ENCODE results near the gene PLIN5.

PLIN5 gene, protein sequence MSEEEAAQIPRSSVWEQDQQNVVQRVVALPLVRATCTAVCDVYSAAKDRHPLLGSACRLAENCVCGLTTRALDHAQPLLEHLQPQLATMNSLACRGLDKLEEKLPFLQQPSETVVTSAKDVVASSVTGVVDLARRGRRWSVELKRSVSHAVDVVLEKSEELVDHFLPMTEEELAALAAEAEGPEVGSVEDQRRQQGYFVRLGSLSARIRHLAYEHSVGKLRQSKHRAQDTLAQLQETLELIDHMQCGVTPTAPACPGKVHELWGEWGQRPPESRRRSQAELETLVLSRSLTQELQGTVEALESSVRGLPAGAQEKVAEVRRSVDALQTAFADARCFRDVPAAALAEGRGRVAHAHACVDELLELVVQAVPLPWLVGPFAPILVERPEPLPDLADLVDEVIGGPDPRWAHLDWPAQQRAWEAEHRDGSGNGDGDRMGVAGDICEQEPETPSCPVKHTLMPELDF

DNA sequence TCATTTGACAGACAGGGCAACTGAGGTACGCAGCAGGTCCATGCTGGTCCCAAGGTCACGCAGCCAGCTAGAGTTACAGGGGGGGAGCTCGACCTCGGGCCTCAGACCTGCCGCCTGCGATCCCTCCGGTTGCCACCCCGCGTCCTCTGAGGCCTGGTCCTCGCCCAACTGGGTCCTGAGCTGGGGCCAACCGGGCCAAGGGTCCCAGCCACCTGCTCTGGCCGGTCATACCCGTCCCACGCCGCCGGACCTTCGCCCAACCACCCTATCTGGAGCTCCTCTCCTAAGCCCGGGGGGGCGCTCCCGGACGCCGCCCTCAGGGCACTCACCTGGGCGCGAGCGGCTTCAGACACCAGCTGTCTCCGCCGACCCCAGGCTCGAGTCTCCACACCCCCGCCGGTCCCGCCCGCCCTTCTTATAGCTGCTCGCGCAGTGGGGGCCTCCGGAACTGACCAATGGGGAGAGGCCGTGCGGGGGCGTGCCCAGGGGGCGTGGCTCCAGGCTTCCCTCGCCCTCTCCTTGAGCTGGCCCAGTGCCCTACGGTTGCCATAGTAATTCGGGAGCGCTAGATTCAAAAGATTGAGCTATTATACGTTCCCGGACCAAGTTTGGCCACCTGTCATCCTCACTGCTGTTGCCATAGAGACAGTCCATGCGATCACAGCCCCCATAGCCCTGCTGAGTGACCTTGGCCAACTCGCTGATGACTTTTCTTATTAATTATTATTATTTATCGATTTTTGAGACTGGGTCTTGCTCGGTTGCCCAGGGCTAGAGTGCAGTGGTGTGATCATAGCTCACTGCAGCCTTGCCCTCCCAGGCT, at the start of gene PLIN5:
TSS of gene PLIN5 (minus strand) at position 389 of the 823 bp plus-strand sequence. CDS start 1,150 bp downstream, outside the sequence.
- DNase-seq, result no peak

DNA sequence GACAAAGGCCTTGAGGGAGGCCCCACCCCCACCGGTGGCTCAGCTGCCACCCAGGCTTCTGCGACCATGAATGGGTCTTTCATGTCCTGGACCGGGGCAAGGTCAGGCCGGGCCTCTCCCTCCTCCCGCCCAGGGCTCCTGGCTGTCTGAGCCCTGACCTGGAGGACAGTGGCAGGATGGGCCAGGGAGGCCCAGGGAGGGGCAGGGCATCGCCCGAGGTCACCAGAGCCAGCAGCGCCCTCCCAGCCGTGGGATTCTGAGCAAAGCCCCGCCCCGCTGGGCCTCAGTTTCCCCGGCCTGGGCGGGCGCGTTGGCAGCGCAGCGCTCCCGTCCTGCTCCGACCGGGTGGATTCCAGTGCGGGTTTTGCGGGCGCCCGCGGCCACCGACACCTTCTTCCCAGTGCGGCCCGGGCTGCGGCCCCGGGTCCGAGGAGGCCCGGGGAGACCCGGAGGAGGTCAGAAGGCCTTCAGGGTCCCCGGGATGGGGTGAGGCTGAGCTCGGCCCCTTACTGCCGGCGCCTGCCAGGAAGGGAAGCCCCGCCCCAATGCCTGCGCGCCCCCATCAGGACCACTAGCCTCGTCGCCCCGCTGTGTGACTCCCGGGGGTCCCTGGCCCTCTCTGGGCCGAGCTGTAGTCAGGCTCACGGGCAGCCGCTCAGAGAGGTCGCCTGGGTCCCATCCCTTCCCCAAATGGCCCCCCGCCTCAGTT, 49.1 kb upstream of the PLIN5 start:
- DNase-seq, result no peak

DNA sequence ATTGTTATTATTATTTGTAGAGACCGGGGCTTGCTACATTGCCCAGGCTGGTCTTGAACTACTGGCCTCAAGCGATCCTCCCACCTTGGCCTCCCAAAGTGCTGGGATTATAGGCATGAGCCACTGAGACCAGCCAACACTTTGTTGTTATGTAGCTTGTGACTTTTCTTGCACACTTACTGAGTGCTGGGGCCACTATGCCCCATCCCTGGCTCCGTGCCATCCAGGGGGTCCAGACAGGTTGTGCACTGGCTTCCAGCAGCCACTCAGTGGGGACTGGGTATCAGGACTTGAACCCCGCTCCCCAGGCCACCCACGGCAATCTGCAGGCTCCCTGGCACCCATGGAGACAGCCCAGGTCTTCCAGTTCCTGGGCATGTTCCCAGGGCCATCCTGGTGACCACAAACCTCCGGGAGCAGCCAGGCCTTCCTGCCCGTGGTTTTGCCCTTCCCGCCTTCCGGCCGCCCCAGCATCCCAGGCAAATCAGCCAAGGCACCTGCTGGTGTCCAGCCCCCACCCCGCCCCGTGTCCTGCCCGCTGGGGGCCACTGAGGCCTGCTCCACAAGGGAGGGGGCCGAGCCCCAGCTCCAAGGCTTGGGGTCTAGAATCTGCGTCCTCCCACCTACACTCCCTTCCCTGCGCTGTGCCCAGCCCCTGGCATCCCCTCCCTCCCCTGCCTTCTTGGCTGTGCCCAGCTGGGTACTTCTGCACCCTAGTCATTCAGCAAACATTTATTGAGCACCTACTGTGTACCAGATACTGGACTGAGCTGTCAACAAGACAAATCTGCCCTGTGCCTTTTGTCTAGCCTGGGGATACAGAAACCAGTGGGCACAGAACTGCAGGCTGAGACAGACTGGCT, 48.2 kb upstream of the PLIN5 start:
- no peak for DNase-seq

DNA sequence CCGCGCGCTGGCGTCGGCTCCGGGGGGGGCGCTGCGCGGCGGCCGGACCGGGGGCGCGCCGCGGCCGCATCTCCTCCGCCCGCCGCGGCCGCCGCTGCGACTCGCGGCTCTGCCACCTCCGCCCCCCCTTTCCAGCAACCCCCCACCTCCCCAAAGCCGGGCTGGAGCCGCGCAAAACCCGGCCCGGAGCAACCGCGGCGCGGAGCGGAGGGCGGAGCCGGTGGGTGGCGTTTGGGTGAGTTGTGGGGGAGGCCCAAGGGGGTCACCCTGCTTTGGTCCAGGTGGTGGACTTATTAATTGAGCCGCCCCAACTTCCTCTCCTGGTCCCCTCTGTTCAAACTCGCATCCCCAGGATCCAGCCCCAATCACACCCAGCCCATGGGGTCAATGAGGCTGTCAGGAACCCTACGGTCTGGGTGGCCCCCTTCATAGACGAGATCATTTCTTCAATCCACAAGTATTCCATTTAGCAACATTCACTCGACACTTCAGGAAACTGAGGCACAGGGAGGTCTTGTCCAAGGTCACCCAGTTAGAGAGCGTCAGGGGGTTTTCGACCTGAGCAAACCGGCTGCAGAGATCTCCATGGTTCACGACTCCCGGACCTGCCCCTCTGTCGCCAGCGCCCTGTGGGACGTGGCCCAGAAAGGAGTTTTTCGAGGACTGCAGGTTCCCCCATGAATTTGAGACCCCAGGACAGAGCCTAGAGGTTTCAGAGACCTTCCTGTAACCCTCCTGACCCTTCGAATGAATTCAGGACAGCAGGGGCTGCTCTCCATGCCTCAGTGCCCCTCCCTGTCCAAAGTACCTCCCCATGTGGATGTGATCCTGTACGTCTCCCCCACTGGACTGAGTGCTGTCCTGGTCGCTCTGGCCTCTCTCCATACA, 46.9 kb upstream of the PLIN5 start:
- no peak for DNase-seq

DNA sequence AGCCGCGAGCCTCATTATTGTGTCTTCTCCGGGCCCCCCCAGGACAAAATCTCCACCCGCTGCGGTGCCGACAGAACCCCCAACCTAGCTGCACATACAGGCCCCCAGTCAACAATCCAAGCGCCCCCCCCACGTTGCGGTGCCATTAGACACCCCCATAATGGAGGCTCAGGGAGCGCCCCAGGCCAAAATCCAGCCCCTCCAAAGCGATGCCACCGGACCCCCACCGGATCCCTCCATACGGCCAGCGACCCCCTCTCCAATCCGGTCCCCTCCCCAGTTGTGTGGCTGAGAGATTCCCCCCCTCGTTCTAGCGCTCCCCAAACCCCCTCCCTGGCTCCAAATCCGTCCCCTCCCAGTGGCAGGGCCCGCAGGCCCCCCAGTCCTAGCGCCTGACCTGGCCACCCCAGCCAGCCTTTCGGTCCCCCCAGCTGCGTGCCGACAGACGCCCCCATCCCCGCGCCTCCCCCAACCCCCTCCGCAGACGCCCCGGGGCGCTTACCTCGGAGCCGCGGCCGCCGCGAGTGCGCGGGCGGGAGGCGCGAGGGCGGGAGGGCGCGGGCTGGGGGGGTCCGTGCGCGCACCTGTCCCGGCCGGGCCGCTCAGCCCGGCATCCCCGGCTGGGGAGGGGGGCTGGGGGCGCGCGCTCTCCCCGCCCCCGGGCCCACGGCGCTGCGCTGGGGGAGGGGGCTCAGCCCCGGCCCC, 46.1 kb upstream of the PLIN5 start:
- DNase-seq, result no peak

DNA sequence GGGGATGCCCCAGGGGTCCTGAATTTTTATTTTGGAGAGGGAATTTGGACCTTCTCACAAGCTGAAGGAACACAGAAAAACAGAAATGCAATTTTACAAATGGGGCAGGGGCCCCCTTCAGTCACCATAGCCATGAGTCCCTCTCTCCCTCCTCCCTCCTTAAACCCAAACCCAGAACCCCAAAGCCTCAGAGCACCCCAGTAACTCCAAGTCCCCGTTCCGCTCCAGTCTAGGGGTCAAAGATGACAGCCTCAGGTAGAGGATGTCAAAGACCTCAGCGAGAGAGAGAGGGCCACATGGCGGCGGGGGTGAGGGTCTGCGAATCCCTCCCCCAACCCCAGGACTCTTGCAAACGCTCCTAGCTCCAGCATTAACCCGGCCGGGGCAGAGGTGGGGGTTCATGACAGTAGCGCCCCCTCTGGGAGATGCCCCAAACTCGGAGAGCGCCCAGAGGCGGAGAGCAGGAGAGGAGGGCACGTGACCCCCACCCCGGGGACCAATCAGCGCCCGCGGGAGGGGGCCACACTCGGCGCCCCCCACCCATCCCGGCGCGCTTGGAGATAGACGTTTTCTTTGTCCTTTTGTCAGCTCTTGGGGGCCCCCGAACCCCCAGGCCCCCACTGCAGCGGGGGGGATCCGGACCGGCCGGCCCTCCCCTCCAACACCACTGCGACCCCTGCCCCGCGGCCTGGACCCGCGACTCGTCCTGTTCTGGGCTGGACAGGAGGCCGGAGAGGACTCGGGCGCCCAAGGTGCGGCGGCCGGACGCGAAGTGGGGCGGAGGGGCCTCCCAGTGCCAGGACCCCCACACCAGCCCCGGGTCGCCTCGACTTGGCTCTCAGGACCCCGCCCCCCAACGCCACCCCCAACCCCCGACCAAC, 45.2 kb upstream of the PLIN5 start:
- no peak for DNase-seq

DNA sequence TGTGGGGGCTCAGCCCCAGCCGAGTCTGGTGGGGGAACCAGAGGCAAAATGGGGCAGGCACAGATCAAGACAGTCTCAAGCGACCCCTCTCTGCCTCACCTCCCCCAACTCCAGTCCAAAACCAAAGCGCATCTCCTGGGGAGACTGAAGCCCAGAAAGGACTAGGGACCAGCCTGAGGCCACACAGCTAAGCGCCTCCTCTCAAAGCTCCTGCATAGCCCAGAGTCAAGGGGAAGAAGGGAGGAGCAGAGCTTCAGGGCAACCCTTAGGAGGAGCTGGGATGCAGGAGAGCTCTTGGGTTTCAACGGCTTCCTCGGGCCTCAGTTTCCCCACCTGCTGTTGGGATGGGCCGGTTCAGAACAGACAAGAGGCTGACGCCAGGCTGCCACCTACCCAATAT, 44.4 kb upstream of the PLIN5 start:
- no peak for DNase-seq

DNA sequence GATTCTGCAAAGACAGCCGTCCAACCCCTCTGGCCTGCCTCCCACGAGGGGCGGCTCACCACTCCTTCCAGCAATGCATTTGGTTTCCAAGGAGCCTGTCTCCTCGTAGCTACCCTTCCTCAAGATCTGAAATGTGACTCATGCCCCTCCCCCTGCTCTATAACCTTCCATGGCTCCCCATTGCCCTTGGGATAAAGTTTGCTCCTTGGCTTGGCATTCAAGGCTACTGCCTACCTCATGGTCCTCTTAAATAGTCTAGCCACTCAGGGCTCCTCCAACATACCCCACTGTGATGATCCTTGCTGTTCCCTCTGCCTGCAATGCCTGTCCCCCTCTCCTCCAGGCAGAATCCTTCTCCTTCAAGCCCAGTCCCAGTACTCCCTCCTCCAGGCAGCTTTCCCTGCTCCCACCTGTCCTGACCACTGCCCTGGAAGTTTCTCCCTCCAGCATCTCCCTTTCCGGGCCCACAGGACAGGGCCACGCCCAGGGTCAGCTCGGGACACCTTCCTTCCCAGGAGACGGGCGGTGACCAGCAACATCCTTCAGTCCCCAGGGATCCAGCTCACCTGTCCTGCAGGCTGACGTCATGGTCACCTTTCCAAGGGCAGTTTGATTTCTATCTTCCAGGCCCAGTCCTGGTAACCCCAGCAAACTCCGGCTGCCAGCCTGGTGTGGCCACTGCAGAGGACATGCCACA, 43.7 kb upstream of the PLIN5 start:
- DNase-seq, result no peak

DNA sequence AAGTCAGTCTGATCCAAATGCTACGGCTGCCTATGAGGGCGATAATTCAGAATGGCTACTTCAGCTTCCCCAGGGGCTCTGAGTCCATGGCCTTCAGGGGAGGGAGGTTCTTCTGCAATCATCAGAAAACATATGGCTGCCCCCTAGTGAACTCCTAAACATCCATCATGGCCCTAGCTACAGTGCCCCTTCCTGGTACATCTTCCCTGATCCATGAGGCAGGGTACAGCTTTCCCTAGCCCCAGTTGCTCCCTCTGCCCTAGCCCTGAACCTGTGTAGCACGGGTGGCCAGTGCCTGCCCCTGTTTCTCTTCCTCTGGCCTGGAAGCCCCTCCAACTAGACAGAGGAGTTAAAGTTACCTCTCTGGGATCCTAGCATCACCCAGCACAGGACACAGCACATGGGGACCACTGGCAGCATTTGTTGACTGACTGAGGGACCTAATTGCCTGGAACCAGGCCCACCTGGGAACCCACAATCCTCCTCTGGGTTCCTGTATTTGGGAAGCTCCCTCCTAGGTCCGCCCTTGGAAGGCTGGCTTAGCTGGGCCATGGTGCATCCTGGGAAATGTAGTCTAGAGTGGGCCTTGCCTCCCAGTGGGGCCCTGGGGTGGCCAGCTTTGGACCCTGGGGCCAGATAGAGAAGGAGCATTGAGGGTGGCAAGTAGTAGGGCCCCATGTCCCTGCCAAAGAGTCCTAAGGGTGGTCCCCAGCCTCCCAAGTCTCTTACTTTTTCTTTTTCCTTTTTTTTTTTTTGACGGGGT, 42.2 kb upstream of the PLIN5 start:
- DNase-seq, result peak; percentile 35

DNA sequence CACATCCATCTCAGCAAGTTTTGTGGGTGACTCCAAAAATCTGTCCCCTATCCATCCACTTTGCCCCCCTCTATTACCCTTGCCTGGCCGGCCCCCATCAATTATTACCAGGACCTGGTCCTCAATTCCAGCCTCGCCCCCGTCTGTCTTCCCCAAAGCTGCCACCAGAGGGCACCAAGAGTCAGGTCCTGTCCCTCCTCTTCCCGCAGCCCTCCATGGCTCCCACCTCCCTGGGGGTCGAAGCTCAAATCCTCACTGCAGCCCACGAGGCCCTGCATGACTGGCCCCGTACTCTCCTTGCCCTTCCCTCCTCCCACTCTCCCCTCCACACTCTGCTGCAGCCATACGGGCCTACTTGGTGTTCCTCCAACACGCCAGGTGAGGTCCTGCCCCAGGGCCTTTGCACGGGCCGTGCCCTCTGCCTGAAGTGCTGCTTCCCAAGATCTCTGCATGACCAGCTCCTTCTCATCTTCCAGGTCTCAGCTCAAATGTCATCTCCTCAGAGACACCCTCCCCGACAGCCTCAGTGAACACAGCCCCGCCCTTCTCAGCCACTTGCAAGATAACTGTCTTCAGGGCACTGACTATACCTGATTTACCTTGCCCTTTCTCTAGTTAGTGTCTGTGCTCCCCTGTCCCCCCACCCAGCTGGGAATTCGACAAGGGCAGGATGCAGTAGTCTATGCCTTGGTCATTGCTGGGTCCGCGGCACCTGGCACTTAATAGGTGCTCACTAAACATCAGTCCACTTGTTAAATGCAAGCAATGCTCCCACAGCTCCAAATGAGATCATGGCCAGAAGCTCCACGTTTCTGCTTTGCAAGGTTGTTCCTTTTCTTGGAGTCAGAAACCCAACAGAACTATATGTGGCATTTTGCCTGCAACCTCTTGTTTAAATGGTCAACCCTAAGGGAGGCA, 41.3 kb upstream of the PLIN5 start:
- no peak for DNase-seq

DNA sequence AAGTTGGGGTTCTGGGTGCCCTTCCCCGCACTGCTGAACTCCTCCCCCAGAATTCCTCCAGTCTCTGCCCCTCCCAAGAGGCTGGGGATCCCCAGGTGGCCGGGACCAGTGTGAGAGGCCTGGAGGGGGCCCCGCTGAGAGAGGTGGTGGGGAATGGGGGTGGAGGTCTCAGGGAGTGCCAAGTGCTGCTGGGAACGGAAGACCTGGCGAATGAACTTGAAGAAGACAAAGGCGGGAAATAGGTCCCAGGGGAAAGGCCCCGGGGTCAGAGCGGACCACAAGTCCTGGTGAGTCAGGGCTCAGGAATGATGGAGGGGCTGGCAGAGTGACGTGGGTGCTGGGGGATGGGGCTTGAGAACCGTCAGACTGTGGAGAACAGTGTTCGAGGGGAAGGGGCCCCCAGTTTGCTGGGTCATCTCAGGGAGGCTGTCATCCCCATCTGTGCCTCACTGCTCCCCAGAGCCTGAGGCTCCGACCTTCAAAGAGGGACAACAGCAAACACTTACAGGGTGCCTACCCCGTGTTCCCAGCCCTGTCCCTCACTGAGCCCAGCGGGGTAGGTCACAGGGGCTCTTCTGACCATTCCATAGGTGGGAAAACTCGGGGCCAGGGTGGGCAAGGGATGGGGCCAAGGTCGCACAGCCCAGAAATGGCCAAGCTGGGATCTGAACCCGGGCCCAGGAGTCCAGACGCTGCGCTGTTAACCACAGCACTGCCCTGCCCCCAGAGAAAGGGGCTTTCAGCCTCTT, 40.4 kb upstream of the PLIN5 start:
- peak; percentile 85 for DNase-seq

DNA sequence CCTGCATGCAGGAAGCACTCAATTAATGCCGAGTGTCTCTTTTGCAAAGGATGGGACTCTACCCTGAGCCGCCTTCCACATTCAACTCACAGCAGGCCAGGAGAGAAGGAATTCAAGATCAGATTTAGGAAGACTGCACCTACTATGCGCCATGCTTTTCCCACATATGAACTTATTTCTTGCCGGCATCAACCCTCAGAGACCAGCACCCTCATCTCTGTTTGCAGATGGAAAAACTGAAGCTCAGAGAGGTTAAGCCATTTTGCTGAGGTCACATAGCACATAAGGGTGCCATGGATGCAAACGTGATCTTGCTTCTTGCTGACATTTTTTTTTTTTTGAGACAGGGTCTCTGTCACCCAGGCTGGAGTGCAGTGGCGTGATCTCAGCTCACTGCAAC, 38.7 kb upstream of the PLIN5 start:
- DNase-seq, result no peak

DNA sequence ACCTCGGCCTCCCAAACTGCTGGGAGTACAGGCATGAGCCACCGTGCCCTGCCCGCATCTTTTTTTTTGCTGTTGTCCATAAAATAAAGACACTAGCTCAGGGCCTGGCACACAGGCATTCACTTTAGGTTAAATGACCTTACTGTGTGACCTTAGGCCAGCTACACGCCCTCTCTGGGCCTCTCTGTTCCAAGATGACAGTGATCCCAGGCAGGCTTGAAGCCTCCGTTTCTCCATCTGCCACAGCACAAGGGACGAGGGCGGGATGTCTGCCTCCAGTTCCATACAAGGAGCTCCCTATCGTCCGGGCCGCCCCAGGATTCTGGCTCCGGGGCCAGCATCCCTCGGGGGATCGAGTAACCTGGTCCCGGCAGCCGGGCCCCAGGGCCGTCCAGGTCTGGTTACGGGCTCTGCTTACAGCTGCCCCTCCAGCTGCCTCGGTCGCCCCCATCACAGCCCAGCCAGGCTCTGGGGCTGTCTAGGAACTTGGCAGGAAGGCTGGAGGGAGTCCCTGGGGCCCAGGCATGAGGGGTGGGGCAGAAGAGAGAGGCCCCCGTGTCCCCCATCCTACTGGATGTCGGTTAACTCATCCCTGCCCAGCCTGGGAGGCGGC, 36.4 kb upstream of the PLIN5 start:
- no peak for DNase-seq

DNA sequence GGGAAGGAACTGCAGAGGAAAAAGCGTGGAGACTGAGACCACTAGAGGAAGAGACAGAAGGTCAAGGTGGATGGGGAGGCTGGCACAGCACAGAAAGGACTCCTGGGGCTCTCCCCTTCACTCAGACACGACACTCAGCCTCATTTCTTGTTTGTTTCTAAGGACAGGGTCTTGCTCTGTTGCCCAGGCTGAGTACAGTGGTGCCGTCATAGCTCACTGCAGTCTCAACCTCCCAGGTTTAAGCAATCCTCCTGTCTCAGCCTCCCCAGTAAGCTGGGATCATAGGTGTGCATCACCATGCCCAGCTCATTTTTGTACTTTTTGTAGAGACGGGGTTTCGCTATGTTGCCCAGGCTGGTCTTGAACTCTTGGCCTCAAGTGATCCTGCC, 35.9 kb upstream of the PLIN5 start:
- no peak for DNase-seq

DNA sequence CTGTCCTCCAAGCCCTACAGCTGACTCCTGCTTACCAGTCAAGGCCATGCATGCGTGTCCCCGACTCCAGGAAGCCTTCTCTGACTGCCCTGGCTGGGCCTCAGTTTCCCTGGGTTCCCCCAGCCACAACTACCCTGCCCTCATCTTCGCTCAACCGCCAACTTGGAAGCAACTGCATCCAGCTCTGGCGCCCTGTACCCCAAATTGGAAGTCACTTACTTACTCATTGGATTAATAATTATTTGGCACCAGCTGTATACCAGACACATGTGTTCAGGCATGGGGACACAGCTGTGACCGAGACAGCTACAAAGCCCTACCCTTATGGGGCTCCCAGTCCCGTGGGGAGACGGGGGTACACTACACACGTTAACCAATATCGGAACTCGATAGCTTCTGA, 35.4 kb upstream of the PLIN5 start:
- no peak for DNase-seq

DNA sequence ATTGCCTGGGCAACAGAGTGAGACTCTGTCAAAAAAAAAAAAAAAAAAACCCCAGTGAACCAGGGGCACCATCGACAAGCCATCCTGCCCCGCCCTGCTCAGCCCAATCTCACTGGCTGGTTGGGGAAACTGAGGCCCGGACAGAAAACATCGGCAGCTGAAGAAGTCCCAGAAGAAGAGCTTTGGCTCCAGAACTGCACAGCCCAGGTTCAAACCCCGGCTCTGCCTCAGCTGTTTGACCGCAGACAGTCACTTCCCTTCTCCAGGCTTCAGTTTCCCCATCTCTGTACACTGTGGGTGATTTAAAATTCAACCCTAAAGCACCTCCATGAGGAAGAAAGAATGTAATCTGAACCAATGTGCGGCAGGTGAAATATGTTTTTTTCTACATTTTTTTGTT, 33.9 kb upstream of the PLIN5 start:
- no peak for DNase-seq
